Measurements from ENCODE around the gene C20orf141.

C20orf141 gene

GRCh38 chr20:2840967-2841531 is 26.3 kb downstream of the C20orf141 start:
- H3K4me1 ChIP-seq (ENCODE audit: control insufficient read depth in 1 of 2, insufficient read depth in 2 of 2, low read length in 2 of 2): peaks cover 6 to 9% of the 10 kb centered on the region in 2 experiments
- no peak overlapping the region for H2BK120ac ChIP-seq (ENCODE audit: insufficient read depth, low read length, poor library complexity)
- H2AK5ac ChIP-seq (ENCODE audit: low read length): no peak overlapping the region
- DNase-seq: peak in 1 of 2 donors; percentile 14
- no peak overlapping the region for H2BK12ac ChIP-seq (ENCODE audit: low read length)
- H3K9ac ChIP-seq (ENCODE audit: low read length): peak overlapping the region; percentile 90
- peaks cover 9 to 15% of the 10 kb centered on the region in 2 experiments for H3K36me3 ChIP-seq (ENCODE audit: control insufficient read depth in 1 of 2, insufficient read depth in 2 of 2, low read length in 2 of 2)
- H3K18ac ChIP-seq (ENCODE audit: low read length): no peak overlapping the region
- peak overlapping the region; percentile 79 for H3K4me3 ChIP-seq (ENCODE audit: low read depth, low read length)
- peaks cover 1% of the 10 kb centered on the region for H3K9me3 ChIP-seq (ENCODE audit: insufficient read depth, low read depth, low read length)
- H2AFZ ChIP-seq (ENCODE audit: insufficient read depth, low read length, poor library complexity): peak overlapping the region; percentile 73
- H3K27me3 ChIP-seq (ENCODE audit: insufficient read depth, low read length): no peaks in the 10 kb centered on the region
- peak overlapping the region; percentile 9 for H2BK5ac ChIP-seq (ENCODE audit: low read depth, low read length, poor library complexity)
- peaks cover 9% of the 10 kb centered on the region for H3K79me1 ChIP-seq (ENCODE audit: low read length)
- H3K4me2 ChIP-seq (ENCODE audit: low read length): peak overlapping the region; percentile 99
- no peak overlapping the region for H3K23ac ChIP-seq (ENCODE audit: low read length)
- H3K79me2 ChIP-seq (ENCODE audit: control insufficient read depth, insufficient read depth, low read length, poor library complexity): peaks cover 6% of the 10 kb centered on the region
- peak overlapping the region; percentile 24 for H4K12ac ChIP-seq (ENCODE audit: low read depth, low read length)
- peak overlapping the region; percentile 9 for H4K91ac ChIP-seq (ENCODE audit: low read depth, low read length)
- H4K8ac ChIP-seq (ENCODE audit: low read depth, low read length): peak overlapping the region; percentile 70
- H3K27ac ChIP-seq (ENCODE audit: low read depth, low read length): no peak overlapping the region
- WGBS (ENCODE audit: extremely low coverage, insufficient coverage, insufficient read length): no CpG with 5 or more reads among the region's 33 CpGs
- H3K4ac ChIP-seq (ENCODE audit: low read depth, low read length): no peak overlapping the region
- peak overlapping the region; percentile 27 for H3K14ac ChIP-seq (ENCODE audit: low read length)

GRCh38 chr20:2845607-2846006 is 30.8 kb downstream of the C20orf141 start:
- H4K91ac ChIP-seq (ENCODE audit: low read depth, low read length): no peak overlapping the region
- no peak overlapping the region for H3K9ac ChIP-seq (ENCODE audit: low read length)
- no peak overlapping the region for H3K27ac ChIP-seq (ENCODE audit: low read depth, low read length)
- H2BK5ac ChIP-seq (ENCODE audit: low read depth, low read length, poor library complexity): no peak overlapping the region
- no peak overlapping the region for H2AFZ ChIP-seq (ENCODE audit: insufficient read depth, low read length, poor library complexity)
- H4K12ac ChIP-seq (ENCODE audit: low read depth, low read length): no peak overlapping the region
- H3K14ac ChIP-seq (ENCODE audit: low read length): no peak overlapping the region
- H3K4me2 ChIP-seq (ENCODE audit: low read length): no peak overlapping the region
- H3K18ac ChIP-seq (ENCODE audit: low read length): no peak overlapping the region
- no peak overlapping the region for H3K23ac ChIP-seq (ENCODE audit: low read length)
- H2BK120ac ChIP-seq (ENCODE audit: insufficient read depth, low read length, poor library complexity): no peak overlapping the region
- peaks cover 3% of the 10 kb centered on the region for H3K79me1 ChIP-seq (ENCODE audit: low read length)
- no peak overlapping the region for H4K8ac ChIP-seq (ENCODE audit: low read depth, low read length)
- no peak overlapping the region for H3K4ac ChIP-seq (ENCODE audit: low read depth, low read length)
- H3K79me2 ChIP-seq (ENCODE audit: control insufficient read depth, insufficient read depth, low read length, poor library complexity): no peaks in the 10 kb centered on the region
- H3K27me3 ChIP-seq (ENCODE audit: insufficient read depth, low read length): no peaks in the 10 kb centered on the region
- no peak for DNase-seq
- H3K4me1 ChIP-seq (ENCODE audit: control insufficient read depth in 1 of 2, insufficient read depth in 2 of 2, low read length in 2 of 2): peaks cover 0 to 2% of the 10 kb centered on the region in 2 experiments
- no peak overlapping the region for H2BK12ac ChIP-seq (ENCODE audit: low read length)
- H3K9me3 ChIP-seq (ENCODE audit: insufficient read depth, low read depth, low read length): no peaks in the 10 kb centered on the region
- peaks cover 0 to 3% of the 10 kb centered on the region in 2 experiments for H3K36me3 ChIP-seq (ENCODE audit: control insufficient read depth in 1 of 2, insufficient read depth in 2 of 2, low read length in 2 of 2)
- no peak overlapping the region for H3K4me3 ChIP-seq (ENCODE audit: low read depth, low read length)
- WGBS (ENCODE audit: extremely low coverage, insufficient coverage, insufficient read length): no CpG with 5 or more reads among the region's 2 CpGs
- no peak overlapping the region for H2AK5ac ChIP-seq (ENCODE audit: low read length)

GRCh38 chr20:2846698-2847097 is 31.9 kb downstream of the C20orf141 start:
- H3K27me3 ChIP-seq (ENCODE audit: insufficient read depth, low read length): no peaks in the 10 kb centered on the region
- H3K4me1 ChIP-seq (ENCODE audit: control insufficient read depth in 1 of 2, insufficient read depth in 2 of 2, low read length in 2 of 2): no peaks in the 10 kb centered on the region
- H2BK120ac ChIP-seq (ENCODE audit: insufficient read depth, low read length, poor library complexity): no peak overlapping the region
- H3K79me1 ChIP-seq (ENCODE audit: low read length): no peaks in the 10 kb centered on the region
- no peak overlapping the region for H3K27ac ChIP-seq (ENCODE audit: low read depth, low read length)
- H4K91ac ChIP-seq (ENCODE audit: low read depth, low read length): no peak overlapping the region
- no peak overlapping the region for H3K4me2 ChIP-seq (ENCODE audit: low read length)
- H3K23ac ChIP-seq (ENCODE audit: low read length): no peak overlapping the region
- H3K79me2 ChIP-seq (ENCODE audit: control insufficient read depth, insufficient read depth, low read length, poor library complexity): no peaks in the 10 kb centered on the region
- no peak overlapping the region for H2AFZ ChIP-seq (ENCODE audit: insufficient read depth, low read length, poor library complexity)
- DNase-seq: no peak
- no CpG with 5 or more reads among the region's 5 CpGs for WGBS (ENCODE audit: extremely low coverage, insufficient coverage, insufficient read length)
- H3K4ac ChIP-seq (ENCODE audit: low read depth, low read length): no peak overlapping the region
- no peak overlapping the region for H2BK12ac ChIP-seq (ENCODE audit: low read length)
- no peak overlapping the region for H4K8ac ChIP-seq (ENCODE audit: low read depth, low read length)
- no peak overlapping the region for H3K9ac ChIP-seq (ENCODE audit: low read length)
- no peak overlapping the region for H3K4me3 ChIP-seq (ENCODE audit: low read depth, low read length)
- no peak overlapping the region for H2BK5ac ChIP-seq (ENCODE audit: low read depth, low read length, poor library complexity)
- H4K12ac ChIP-seq (ENCODE audit: low read depth, low read length): no peak overlapping the region
- H3K14ac ChIP-seq (ENCODE audit: low read length): no peak overlapping the region
- peaks cover 0 to 3% of the 10 kb centered on the region in 2 experiments for H3K36me3 ChIP-seq (ENCODE audit: control insufficient read depth in 1 of 2, insufficient read depth in 2 of 2, low read length in 2 of 2)
- no peaks in the 10 kb centered on the region for H3K9me3 ChIP-seq (ENCODE audit: insufficient read depth, low read depth, low read length)
- H2AK5ac ChIP-seq (ENCODE audit: low read length): no peak overlapping the region
- H3K18ac ChIP-seq (ENCODE audit: low read length): no peak overlapping the region

GRCh38 chr20:2847802-2848201 is 33.0 kb downstream of the C20orf141 start:
- WGBS (ENCODE audit: extremely low coverage, insufficient coverage, insufficient read length): no CpG with 5 or more reads among the region's 4 CpGs
- Histone ChIP-seq H3K79me2 (ENCODE audit: control insufficient read depth, insufficient read depth, low read length, poor library complexity) (no peaks in the 10 kb centered on the region), H3K27ac (ENCODE audit: low read depth, low read length) (no peak overlapping the region)

More at GRCh38 chr20:2847802-2848201, 33.0 kb downstream of the C20orf141 start:
- Histone ChIP-seq H3K36me3 (ENCODE audit: control insufficient read depth in 1 of 2, insufficient read depth in 2 of 2, low read length in 2 of 2) (peaks cover 0 to 3% of the 10 kb centered on the region in 2 experiments), H3K18ac (ENCODE audit: low read length) (no peak overlapping the region), H3K23ac (ENCODE audit: low read length) (no peak overlapping the region), H4K12ac (ENCODE audit: low read depth, low read length) (no peak overlapping the region), H3K27me3 (ENCODE audit: insufficient read depth, low read length) (no peaks in the 10 kb centered on the region), H3K14ac (ENCODE audit: low read length) (no peak overlapping the region), H3K9ac (ENCODE audit: low read length) (no peak overlapping the region), H3K4ac (ENCODE audit: low read depth, low read length) (no peak overlapping the region), H2BK12ac (ENCODE audit: low read length) (no peak overlapping the region), H2AK5ac (ENCODE audit: low read length) (no peak overlapping the region), H2AFZ (ENCODE audit: insufficient read depth, low read length, poor library complexity) (no peak overlapping the region), H3K4me3 (ENCODE audit: low read depth, low read length) (peak overlapping the region; percentile 51), H3K4me1 (ENCODE audit: control insufficient read depth in 1 of 2, insufficient read depth in 2 of 2, low read length in 2 of 2) (peaks cover 2 to 3% of the 10 kb centered on the region in 2 experiments), H2BK5ac (ENCODE audit: low read depth, low read length, poor library complexity) (no peak overlapping the region), H3K79me1 (ENCODE audit: low read length) (no peaks in the 10 kb centered on the region), H2BK120ac (ENCODE audit: insufficient read depth, low read length, poor library complexity) (no peak overlapping the region), H3K4me2 (ENCODE audit: low read length) (no peak overlapping the region), H3K9me3 (ENCODE audit: insufficient read depth, low read depth, low read length) (no peaks in the 10 kb centered on the region), H4K8ac (ENCODE audit: low read depth, low read length) (no peak overlapping the region), H4K91ac (ENCODE audit: low read depth, low read length) (no peak overlapping the region)
- DNase-seq: no peak

Measured in trophoblast cell (in vitro differentiated cells and primary cell).